SU-DHL-6 (cell line): ENCODE measurements around the gene UTP11.
"Not testable (repeated sequence)": the region's sequence is repeated elsewhere in the genome, so short reads cannot be mapped to it uniquely, and the experiment has no call there.

Experiments used
- H2AFZ ChIP-seq: fragments of 200-600 bp; sonication (generic); 2 replicates; pipeline ENCODE4 v1.6.1; 2014; ENCODE audit warnings: low read depth, mild to moderate bottlenecking, moderate library complexity, mixed read lengths, antibody characterized with exemption, low read length; ENCODE audit not compliant: severe bottlenecking
- H3F3A ChIP-seq: fragments of 200-600 bp; shearing (Covaris generic); 2 replicates; pipeline ENCODE4 v1.6.0; 2016; ENCODE audit warnings: antibody characterized with exemption, mild to moderate bottlenecking; ENCODE audit not compliant: insufficient read depth
- H3K27ac ChIP-seq: fragments of 200-600 bp; sonication (generic); 2 replicates; pipeline ENCODE4 v1.5.1; 2016; ENCODE audit warnings: low read depth, mild to moderate bottlenecking, low read length, moderate library complexity, mixed read lengths
- H3K27me3 ChIP-seq: fragments of 200-600 bp; sonication (generic), shearing (Covaris generic); 2 replicates; pipeline ENCODE4 v1.6.0; 2014; ENCODE audit warnings: mild to moderate bottlenecking, low read length
- H3K36me3 ChIP-seq: fragments of 200-600 bp; sonication (generic); 2 replicates; pipeline ENCODE4 v1.6.1; 2014; ENCODE audit warnings: mild to moderate bottlenecking, low read length, mixed read lengths
- H3K4me2 ChIP-seq: fragments of 300-600, 200-600 bp; shearing (Covaris generic), sonication (generic); 2 replicates; pipeline ENCODE4 v1.6.0; 2014; ENCODE audit warnings: low read length, low read depth, mild to moderate bottlenecking; ENCODE audit not compliant: poor library complexity, severe bottlenecking
- H3K4me3 ChIP-seq: fragments of 200-600 bp; sonication (generic); 2 replicates; pipeline ENCODE4 v1.5.1; 2014; ENCODE audit warnings: antibody characterized with exemption, low read length, mild to moderate bottlenecking, mixed read lengths; ENCODE audit not compliant: insufficient read depth, poor library complexity, severe bottlenecking
- H3K79me2 ChIP-seq: fragments of 200-600 bp; sonication (generic); 2 replicates; pipeline ENCODE4 v1.6.1; 2014; ENCODE audit warnings: mild to moderate bottlenecking, low read length, moderate library complexity; ENCODE audit not compliant: insufficient read depth
- H3K9ac ChIP-seq: fragments of 200-600 bp; sonication (generic); 2 replicates; pipeline ENCODE4 v1.7.0; 2014; ENCODE audit warnings: mild to moderate bottlenecking, low read length
- H3K9me2 ChIP-seq: fragments of 200-600 bp; sonication (generic); replicated peaks from 2 replicates; pipeline ENCODE4 v1.6.1; 2014; ENCODE audit warnings: low read length; ENCODE audit not compliant: insufficient read depth
- H3K9me3 ChIP-seq: fragments of 200-600 bp; sonication (generic); 2 replicates; pipeline ENCODE4 v1.6.1; 2014; ENCODE audit warnings: low read length, mixed read lengths; ENCODE audit not compliant: insufficient read depth
- H4K20me1 ChIP-seq: fragments of 200-600 bp; sonication (generic); 2 replicates; pipeline ENCODE4 v1.6.1; 2014; ENCODE audit warnings: low read depth, mild to moderate bottlenecking, antibody characterized with exemption, low read length, moderate library complexity, mixed read lengths
- EZH2phosphoT487 ChIP-seq: fragments of 200-600 bp; sonication (generic), shearing (Covaris generic); conservative IDR thresholded peaks from 2 replicates; pipeline ENCODE4 v1.6.1; 2018; ENCODE audit warnings: mild to moderate bottlenecking, antibody characterized with exemption, low read length, moderate library complexity, mixed read lengths
- TF ChIP-seq, protein P1 (sequence below): fragments of 200-600 bp; sonication (generic); IDR thresholded peaks from one replicate; pipeline ENCODE4 v1.5.1; 2017; ENCODE audit warnings: antibody characterized with exemption, mild to moderate bottlenecking, low read length, moderate library complexity; ENCODE audit not compliant: insufficient read depth, poor library complexity, severe bottlenecking

UTP11 gene, protein sequence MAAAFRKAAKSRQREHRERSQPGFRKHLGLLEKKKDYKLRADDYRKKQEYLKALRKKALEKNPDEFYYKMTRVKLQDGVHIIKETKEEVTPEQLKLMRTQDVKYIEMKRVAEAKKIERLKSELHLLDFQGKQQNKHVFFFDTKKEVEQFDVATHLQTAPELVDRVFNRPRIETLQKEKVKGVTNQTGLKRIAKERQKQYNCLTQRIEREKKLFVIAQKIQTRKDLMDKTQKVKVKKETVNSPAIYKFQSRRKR

DNA sequence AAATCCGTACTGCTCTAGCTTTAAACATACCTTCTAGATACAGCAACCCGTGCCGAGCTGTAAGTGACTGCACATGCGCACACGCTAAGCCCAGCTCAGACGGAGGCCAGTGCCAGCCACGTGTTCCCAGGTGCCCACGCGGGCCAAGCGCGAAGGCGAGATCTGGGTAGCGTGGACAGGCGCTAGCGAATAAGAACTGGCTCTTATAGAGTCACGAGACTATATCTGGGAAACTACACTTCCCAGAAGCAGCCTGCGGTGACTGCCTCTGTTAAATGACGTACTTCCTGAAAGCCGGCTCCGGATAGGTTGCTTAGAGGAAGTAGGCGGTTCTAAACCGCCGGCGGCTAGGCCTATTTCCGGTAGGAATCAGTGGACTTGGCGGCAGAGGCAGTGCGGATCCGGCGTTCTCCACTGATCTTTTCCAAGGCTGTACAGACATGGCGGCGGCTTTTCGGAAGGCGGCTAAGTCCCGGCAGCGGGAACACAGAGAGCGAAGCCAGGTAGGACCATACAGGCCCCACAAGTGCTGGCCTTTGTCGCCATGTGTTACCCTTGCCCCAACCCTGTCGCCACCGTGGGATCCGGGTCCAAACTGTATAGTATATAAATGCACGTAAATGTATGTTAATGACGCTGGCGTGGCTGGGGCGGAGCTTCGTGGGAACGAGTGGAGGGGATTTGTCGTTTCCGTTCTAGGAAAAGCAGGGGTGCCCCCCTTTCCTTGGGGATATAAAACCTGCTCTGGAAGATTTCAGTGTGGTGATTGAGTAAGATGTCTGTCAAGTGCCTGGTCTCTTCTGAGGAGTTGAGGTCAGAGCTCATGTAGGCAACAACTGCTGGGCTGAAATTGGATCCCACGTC lies at the start of gene UTP11:
Gene UTP11, plus strand, starts transcription at position 372 of the 864 bp plus-strand sequence. Its CDS starts 69 bp downstream, at position 441.
- no peaks in the 10 kb centered on the region for H3K36me3 ChIP-seq
- no peak for TF ChIP-seq EZH2phosphoT487
- TF ChIP-seq, protein P1, sequence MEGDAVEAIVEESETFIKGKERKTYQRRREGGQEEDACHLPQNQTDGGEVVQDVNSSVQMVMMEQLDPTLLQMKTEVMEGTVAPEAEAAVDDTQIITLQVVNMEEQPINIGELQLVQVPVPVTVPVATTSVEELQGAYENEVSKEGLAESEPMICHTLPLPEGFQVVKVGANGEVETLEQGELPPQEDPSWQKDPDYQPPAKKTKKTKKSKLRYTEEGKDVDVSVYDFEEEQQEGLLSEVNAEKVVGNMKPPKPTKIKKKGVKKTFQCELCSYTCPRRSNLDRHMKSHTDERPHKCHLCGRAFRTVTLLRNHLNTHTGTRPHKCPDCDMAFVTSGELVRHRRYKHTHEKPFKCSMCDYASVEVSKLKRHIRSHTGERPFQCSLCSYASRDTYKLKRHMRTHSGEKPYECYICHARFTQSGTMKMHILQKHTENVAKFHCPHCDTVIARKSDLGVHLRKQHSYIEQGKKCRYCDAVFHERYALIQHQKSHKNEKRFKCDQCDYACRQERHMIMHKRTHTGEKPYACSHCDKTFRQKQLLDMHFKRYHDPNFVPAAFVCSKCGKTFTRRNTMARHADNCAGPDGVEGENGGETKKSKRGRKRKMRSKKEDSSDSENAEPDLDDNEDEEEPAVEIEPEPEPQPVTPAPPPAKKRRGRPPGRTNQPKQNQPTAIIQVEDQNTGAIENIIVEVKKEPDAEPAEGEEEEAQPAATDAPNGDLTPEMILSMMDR: no peak
- H3K9me2 ChIP-seq: no peaks in the 10 kb centered on the region
- no peaks in the 10 kb centered on the region for H4K20me1 ChIP-seq
- H3K9ac ChIP-seq: peak within 1 kb of the TSS; percentile 79
- H3K4me3 ChIP-seq: peak within 1 kb of the TSS; percentile 81
- H3K79me2 ChIP-seq: peaks cover 38% of the 10 kb centered on the region
- H2AFZ ChIP-seq: peak within 1 kb of the TSS; percentile 96
- H3K27me3 ChIP-seq: no peaks in the 10 kb centered on the region
- no peaks in the 10 kb centered on the region for H3F3A ChIP-seq
- H3K4me2 ChIP-seq: peak within 1 kb of the TSS; percentile 72
- H3K9me3 ChIP-seq: no peaks in the 10 kb centered on the region
- H3K27ac ChIP-seq: peak within 1 kb of the TSS; percentile 21; the same call in 1 of the 2 replicates

DNA sequence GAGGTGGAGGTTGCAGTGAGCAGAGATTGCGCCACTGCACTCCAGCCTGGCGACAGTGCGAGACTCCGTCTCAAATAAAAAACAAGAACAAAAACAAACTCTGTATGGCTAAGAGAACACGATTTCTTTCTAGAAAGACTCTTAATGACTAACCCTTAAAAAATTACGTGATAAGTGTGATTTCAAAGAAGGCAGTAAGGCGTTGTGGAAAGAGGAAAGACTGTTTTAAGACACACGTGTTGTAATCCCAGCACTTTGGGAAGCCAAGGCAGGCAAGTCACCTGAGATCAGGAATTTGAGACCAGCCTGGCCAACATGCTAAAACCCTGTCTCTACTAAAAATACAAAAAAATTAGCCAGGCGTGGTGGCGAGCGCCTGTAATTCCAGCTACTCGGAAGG lies 48.4 kb upstream of the UTP11 start:
- peaks cover 18% of the 10 kb centered on the region for H3K36me3 ChIP-seq
- not testable (repeated sequence) for H3K27me3 ChIP-seq, H3K9ac ChIP-seq, H3F3A ChIP-seq, H3K9me3 ChIP-seq, H3K4me2 ChIP-seq, H3K27ac ChIP-seq, H3K4me3 ChIP-seq, H4K20me1 ChIP-seq, H3K79me2 ChIP-seq, H3K9me2 ChIP-seq, H2AFZ ChIP-seq

DNA sequence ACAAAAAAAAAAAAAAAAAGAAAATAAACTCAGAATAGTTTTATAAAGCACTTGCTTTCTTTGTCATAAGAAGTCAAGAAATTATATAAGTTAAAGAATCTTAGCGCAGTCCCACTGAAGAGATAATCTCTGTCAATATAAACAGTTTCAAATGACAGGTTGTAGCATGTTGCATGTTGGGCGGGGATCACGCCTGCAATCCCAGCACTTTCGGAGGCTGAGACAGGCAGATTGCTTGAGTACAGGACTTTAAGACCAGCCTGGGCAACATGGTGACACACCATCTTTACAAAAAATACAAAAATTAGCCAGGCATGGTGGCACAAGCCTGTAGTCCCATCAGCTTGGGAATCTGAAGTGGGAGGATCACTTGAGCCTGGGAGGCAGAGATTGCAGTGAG lies 47.2 kb upstream of the UTP11 start:
- no peaks in the 10 kb centered on the region for H3K27me3 ChIP-seq
- H4K20me1 ChIP-seq: no peaks in the 10 kb centered on the region
- H3K27ac ChIP-seq: no peak overlapping the region
- H2AFZ ChIP-seq: no peak overlapping the region
- no peak overlapping the region for H3K4me2 ChIP-seq
- 0 out of 2 replicates have a peak, but pooled peaks cover 3% of the 10 kb centered on the region for H3F3A ChIP-seq
- H3K9me2 ChIP-seq: no peaks in the 10 kb centered on the region
- no peak overlapping the region for H3K4me3 ChIP-seq
- TF ChIP-seq, protein P1: no peak
- no peak for TF ChIP-seq EZH2phosphoT487
- no peaks in the 10 kb centered on the region for H3K79me2 ChIP-seq
- H3K9me3 ChIP-seq: no peaks in the 10 kb centered on the region
- H3K9ac ChIP-seq: no peak overlapping the region
- peaks cover 13% of the 10 kb centered on the region for H3K36me3 ChIP-seq

DNA sequence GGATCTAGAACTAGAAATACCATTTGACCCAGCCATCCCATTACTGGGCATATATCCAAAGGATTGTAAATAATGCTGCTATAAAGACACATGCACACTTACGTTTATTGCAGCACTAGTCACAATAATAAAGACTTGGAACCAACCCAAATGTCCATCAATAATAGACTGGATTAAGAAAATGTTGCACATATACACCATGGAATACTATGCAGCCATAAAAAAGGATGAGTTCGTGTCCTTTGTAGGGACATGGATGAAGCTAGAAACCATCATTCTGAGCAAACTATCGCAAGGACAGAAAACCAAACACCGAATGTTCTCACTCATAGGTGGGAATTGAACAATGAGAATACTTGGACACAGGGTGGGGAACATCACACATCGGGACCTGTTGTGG lies 38.9 kb upstream of the UTP11 start:
- H3K9ac ChIP-seq, H3K4me3 ChIP-seq, H3K9me2 ChIP-seq, H3K79me2 ChIP-seq, H4K20me1 ChIP-seq, H3K9me3 ChIP-seq, H3K27ac ChIP-seq, H3K27me3 ChIP-seq, H3F3A ChIP-seq, H2AFZ ChIP-seq, H3K4me2 ChIP-seq: not testable (repeated sequence)
- H3K36me3 ChIP-seq: peaks cover 21% of the 10 kb centered on the region; the same call in 1 of the 2 replicates
